ENCODE data around the gene NUP88.

GRCh38 chr17:5444209-5444608 is 24.7 kb upstream of the NUP88 start:
- TF ChIP-seq POLR2A (IDR thresholded peaks at IDR 0.05) (no peak), POLR2AphosphoS5 (IDR thresholded peaks at IDR 0.05) (no peak), CTCF (IDR thresholded peaks at IDR 0.05) (no peak)
